GM19468 (cell line): Measurements from ENCODE around the gene ARHGAP26.

Experiments used
- ATAC-seq: cut with Tn5 transposase; IDR thresholded peaks from one replicate; pipeline ENCODE4 v1.9.1; 2021; ENCODE audit warnings: mild to moderate bottlenecking, moderate library complexity, moderate number of reproducible peaks; ENCODE audit not compliant: unreplicated experiment; ENCODE audit errors: extremely low read depth

ARHGAP26 gene

DNA sequence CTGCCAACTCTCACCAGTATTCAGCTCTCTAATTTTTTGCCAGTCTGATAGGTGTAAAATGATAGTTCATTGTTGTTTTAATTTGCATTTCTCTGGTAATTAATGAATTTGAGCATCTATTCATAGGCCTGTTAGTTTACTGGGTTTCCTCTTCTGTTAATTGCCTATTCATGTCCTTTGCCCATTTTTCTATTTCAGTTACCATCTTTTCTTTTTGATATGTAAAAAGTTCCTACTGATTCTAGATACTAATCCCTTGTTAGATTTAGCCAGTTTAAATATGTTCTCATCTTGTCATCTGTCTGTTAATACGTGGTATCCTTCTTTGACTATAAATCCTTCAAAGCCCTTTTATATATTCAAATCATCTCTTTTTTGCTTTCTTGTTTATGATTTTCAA is 247.8 kb downstream of the ARHGAP26 start:
- ATAC-seq = no peak

- no peak for ATAC-seq
Observed at GRCh38 chr5:143019157-143019556, 249.0 kb downstream of the ARHGAP26 start.

GRCh38 chr5:143019614-143020515 is 249.7 kb downstream of the ARHGAP26 start:
- peak; percentile 86 for ATAC-seq

- no peak for ATAC-seq
Observed at GRCh38 chr5:143021595-143021994, 251.4 kb downstream of the ARHGAP26 start.

DNA sequence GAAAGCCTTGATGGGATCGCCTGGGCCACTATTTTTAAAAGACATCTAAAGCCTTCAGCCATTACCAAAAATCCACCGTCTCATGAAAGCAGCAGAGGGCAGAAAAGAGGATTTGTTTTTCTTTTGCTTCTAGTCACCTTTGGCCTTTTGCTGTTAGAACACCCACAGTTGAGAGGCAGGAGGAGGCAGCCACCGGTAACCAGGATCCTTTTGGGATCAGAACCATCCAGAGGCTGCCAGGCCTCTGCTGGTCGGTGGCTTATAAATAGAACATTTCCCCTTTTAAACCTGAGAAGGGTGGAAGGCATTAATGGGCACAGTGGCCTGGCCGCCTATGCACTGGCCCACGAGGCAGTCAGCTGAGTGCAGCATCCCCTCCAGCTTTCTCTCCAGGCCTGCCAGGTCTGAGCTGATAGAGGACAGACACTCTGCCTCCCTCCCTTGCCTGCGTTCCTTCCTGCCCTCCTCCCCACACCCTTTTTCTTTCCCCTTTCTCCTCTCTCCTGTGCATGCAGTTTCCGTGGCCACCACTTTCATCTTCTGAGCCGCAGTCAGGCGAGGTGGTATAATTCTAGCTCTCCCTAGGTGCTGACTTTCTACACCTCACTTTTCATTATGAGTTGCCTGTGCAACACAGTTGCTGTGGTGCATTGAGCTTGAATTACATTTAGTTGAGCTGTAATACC is 253.4 kb downstream of the ARHGAP26 start:
- ATAC-seq = peak; percentile 18

DNA sequence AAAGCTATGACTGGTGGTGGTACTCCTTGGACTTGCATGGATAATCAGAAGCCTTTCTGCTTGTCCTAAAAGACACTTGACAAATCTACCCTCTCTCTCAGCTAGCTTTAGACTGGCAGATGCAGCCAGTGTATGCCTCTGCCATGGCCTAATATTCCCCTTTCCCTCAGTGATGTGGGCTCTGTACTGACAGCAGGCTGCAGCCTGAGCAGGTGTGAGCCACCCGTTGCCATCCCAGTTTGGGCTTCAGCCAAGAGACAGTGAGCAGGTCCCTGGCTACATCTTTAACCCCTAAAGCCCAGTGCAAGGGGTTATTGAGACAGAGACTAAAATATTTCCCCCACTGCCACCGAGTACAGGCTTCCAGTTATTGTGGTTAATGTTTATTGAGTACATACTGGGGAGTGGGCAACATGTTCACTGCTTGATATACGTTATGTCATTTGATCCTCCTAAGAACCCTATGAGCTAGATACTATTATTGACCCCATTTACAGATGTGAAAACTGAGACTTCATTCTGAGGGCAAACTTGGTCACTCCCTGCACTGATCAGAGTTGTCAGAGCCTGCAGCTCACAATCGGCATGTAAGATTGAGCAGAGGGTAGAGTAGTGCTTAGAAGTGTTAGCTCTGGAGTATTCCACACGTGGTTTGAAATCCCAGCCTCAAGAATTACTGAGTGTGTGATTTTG is 254.2 kb downstream of the ARHGAP26 start:
- ATAC-seq = no peak

DNA sequence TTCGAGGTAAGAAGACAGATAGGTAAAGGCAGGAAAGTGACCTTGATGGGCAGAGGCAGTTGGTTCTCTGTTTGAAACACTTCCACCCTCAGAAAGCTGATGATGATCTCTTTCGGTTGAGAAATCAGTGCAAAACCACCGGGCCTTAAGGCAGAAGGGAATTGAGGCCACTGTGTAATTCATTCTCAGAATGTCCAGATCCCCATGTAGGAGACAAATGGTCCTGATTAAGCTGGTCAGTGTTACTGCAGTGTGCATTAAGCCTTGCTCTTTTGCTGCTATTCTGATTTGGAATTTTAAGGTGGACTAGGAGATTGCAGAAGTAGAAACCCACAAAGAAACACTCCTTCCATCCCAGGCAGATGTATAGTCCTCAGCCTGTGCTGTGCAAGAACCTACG is 255.2 kb downstream of the ARHGAP26 start:
- ATAC-seq = no peak

GRCh38 chr5:143025971-143026370 is 255.8 kb downstream of the ARHGAP26 start:
- ATAC-seq = no peak

GRCh38 chr5:143026380-143026779 is 256.2 kb downstream of the ARHGAP26 start:
- no peak for ATAC-seq

DNA sequence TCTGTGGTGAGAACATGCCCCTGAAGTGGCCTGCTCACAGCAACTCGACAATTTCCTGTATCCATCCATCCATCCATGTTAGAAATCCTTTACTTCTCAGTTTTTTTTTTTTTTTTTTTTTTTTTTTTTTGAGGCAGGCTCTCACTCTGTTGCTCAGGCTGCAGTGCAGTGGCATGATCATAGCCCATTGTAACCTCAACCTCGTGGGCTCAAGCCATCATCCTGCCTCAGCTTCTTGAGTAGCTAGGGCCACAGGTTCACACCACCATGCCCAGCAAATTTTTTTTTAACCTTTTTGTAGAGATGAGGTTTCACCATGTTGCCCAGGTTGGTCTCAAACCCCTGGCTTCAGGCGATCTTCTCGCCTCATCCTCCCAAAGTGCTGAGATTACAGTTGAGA is 259.1 kb downstream of the ARHGAP26 start:
- ATAC-seq = no peak

- ATAC-seq = no peak
Observed at GRCh38 chr5:143030349-143030748, 260.2 kb downstream of the ARHGAP26 start.

- ATAC-seq = no peak
Observed at GRCh38 chr5:143031781-143032580, 261.8 kb downstream of the ARHGAP26 start.

- ATAC-seq = no peak
Observed at GRCh38 chr5:143032581-143032836, 262.3 kb downstream of the ARHGAP26 start.

DNA sequence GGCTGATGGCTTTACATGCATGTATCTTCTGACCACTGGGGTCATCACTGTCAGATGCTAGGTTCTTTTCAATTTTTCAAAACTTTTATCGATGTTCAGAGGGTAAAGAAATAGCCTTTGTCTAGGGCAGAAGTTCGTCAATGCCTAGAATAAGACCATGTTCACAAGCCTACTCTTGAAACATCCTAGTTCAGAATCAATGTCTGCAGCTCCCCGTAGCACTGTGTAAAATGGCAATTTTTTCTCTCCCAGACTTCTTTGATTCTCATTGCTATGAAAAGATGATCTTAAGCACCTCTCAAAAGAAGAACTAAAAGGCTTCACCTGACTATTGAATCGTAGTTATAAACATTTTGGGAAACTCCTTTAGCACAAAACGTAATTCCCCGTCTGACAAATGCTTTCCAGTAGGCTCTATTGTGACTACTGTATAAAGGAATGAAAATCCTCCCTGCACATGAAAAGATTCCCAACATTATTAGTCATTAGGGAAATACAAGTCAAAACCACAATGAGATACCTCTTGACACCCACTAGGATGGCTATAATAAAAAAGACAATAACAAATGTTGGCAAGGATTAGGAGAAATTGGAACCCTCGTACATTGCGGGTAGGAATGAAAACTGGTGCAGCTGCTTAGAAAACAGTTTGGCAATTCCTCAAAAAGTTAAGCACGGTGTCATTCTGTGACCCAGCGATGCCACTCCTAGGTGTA is 263.5 kb downstream of the ARHGAP26 start:
- no peak for ATAC-seq

GRCh38 chr5:143036146-143036927 is 266.2 kb downstream of the ARHGAP26 start:
- no peak for ATAC-seq

DNA sequence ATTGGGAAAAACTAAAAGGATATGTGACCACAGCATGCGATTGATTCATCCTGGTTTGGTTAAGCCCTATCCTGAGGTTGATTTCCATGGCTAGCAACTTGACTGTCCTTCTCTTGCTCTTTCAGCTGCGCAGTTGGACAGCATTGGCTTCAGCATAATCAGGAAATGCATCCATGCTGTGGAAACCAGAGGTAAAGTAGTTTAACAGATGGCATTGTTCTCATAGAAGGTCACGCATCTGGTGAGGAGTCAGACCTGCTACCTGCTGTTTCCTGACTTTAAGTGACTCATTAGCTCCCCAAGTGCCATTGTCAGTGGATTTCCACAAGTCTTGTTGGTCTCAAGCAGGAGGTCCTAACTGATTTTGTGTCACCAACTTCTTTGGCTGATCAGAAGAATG is 266.9 kb downstream of the ARHGAP26 start:
- no peak for ATAC-seq

GRCh38 chr5:143037708-143038107 is 267.5 kb downstream of the ARHGAP26 start:
- no peak for ATAC-seq

DNA sequence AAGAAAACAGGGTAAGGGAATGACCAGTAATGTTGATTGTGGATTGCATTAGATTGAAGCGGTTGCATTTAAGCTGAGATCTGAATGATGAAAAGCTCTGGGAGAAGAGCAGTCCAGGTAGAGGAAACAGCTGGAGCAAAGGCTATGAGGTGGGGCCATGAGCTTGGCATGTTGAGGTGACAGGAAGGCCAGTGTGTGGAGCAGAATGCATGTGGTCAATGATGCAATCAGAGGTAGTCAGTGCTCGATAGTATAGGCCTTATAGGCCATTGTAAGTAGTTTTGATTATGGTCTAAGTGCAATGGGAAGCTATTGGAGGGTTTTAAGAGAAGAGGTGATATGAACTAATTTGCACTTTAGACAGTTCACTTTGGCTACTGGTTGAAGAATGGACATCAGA is 270.4 kb downstream of the ARHGAP26 start:
- no peak for ATAC-seq

- no peak for ATAC-seq
Observed at GRCh38 chr5:143041461-143041860, 271.3 kb downstream of the ARHGAP26 start.
